ENCODE data around the gene STAT5B.

- TF ChIP-seq POLR2A (IDR thresholded peaks at IDR 0.05) (no peak), CTCF (IDR thresholded peaks at IDR 0.05) (no peak)
Measured at GRCh38 chr17:42249681-42250446, 26.3 kb downstream of the STAT5B start.

All from thyroid gland (tissue), 4 donors.